ENCODE measurements around the gene KIAA0753.

KIAA0753 gene

GRCh38 chr17:6654841-6655731 lies 14.6 kb upstream of the KIAA0753 start:
- TF ChIP-seq, protein P1, sequence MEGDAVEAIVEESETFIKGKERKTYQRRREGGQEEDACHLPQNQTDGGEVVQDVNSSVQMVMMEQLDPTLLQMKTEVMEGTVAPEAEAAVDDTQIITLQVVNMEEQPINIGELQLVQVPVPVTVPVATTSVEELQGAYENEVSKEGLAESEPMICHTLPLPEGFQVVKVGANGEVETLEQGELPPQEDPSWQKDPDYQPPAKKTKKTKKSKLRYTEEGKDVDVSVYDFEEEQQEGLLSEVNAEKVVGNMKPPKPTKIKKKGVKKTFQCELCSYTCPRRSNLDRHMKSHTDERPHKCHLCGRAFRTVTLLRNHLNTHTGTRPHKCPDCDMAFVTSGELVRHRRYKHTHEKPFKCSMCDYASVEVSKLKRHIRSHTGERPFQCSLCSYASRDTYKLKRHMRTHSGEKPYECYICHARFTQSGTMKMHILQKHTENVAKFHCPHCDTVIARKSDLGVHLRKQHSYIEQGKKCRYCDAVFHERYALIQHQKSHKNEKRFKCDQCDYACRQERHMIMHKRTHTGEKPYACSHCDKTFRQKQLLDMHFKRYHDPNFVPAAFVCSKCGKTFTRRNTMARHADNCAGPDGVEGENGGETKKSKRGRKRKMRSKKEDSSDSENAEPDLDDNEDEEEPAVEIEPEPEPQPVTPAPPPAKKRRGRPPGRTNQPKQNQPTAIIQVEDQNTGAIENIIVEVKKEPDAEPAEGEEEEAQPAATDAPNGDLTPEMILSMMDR (IDR thresholded peaks at IDR 0.05; ENCODE audit: extremely low read depth, insufficient read depth, missing control alignments): no peak
- in situ Hi-C loops (cut with MboI; ENCODE audit: low pct_unique_long_range_greater_than_20kb, low sequenced_read_pairs, unreplicated experiment): loop anchor here (25.0 kb wide), 1 partner anchor 182 kb away; the partner anchor contains the start of gene TEKT1

GRCh38 chr17:6651919-6652452 lies 11.5 kb upstream of the KIAA0753 start:
- in situ Hi-C loops (cut with MboI; ENCODE audit: low pct_unique_long_range_greater_than_20kb, low sequenced_read_pairs, unreplicated experiment): loop anchor here (25.0 kb wide), 1 partner anchor 185 kb away; the partner anchor contains the start of gene TEKT1
- TF ChIP-seq, protein P1 (IDR thresholded peaks at IDR 0.05; ENCODE audit: extremely low read depth, insufficient read depth, missing control alignments): no peak
- peak; percentile 47 for DNase-seq (ENCODE audit: low spot score)

More at GRCh38 chr17:6654841-6655731, 14.6 kb upstream of the KIAA0753 start:
- no peak for DNase-seq (ENCODE audit: low spot score)

GRCh38 chr17:6651354-6651918 lies 10.9 kb upstream of the KIAA0753 start, which contains the start of the genes C17orf100 and MED31:
Gene C17orf100, plus strand, starts transcription at chr17:6651762. Its CDS starts 152 bp downstream, at chr17:6651914.
Gene MED31, minus strand, starts transcription at chr17:6651605. Its CDS starts 77 bp downstream, at chr17:6651528.
- DNase-seq (ENCODE audit: low spot score): peak; percentile 96
- TF ChIP-seq, protein P1 (IDR thresholded peaks at IDR 0.05; ENCODE audit: extremely low read depth, insufficient read depth, missing control alignments): no peak
- in situ Hi-C loops (cut with MboI; ENCODE audit: low pct_unique_long_range_greater_than_20kb, low sequenced_read_pairs, unreplicated experiment): loop anchor here (25.0 kb wide), 1 partner anchor 186 kb away; the partner anchor contains the start of gene TEKT1

DNA sequence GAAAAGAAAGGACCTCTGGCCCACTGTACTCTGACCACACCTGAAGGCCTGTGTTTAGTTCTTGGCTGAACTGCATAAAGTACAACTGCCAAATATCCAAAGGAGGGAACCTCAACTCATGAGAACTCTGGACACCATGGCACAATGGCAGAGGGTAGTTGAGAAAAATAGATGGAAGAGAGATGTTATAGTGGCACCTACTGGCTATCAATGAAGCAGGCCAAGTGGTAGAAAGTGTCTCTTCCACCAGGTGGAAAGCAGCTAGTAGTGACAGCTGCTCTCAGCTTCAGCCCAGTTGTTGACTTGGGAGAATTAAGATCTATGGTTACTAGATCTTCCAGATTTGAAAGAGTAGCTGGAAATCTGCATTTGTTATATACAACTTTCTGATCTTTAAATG lies 7.7 kb upstream of the KIAA0753 start:
- TF ChIP-seq, protein P1 (IDR thresholded peaks at IDR 0.05; ENCODE audit: extremely low read depth, insufficient read depth, missing control alignments): peak; percentile 35
- DNase-seq (ENCODE audit: low spot score): no peak
- in situ Hi-C loops (cut with MboI; ENCODE audit: low pct_unique_long_range_greater_than_20kb, low sequenced_read_pairs, unreplicated experiment): no loop called here

DNA sequence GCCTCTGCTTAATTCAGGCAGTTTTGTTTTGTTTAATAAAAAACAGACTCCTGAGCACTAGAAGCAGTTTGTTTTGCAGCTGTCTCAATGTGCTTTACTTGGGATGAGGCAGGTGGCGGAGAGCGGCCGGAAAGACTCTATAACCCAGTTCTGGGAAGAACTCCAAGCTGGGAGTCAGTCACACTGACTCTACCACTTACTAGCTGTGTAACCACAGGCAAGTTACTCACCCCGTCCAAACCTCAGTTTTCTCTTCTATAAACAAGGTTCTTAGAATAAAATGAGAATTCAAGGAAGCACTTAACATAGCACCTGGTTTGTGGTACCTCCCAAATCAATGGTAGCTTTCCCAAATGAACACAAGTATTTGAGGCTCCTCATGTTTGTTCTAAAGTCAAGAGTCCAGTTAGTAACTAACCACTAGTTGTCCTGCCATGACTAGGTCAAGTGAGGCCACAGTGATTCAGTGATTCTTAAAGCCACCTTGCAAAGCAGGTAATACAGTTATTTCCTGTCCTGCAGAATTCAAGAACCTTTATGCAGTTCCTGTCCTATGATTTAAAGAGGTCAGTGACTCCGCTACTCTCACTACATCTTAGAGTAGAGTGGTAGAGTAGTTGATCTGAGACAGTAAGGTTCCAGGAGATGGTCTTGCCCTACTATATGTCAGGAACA lies 3.1 kb upstream of the KIAA0753 start:
- in situ Hi-C loops (cut with MboI; ENCODE audit: low pct_unique_long_range_greater_than_20kb, low sequenced_read_pairs, unreplicated experiment): no loop called here
- DNase-seq (ENCODE audit: low spot score): no peak
- TF ChIP-seq, protein P1 (IDR thresholded peaks at IDR 0.05; ENCODE audit: extremely low read depth, insufficient read depth, missing control alignments): no peak

DNA sequence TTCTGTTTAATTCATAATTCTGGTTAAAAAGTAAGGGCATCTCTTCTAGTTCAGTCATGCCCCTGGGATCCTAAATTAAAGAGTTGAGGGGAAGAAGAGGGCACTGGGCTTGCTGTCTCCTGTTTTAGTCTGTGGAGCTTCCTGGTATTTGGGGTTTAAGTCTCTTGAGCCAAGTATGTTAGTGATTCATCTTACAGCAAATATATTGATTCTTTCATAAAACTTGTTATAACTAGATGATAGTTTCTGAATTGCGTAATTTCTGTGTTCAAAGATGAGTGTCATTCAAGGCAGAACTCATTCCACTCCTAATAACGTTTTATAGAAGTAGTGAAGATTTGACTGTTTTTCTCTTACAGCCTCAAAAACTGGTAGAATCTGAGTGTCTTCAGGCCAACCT lies 2.1 kb upstream of the KIAA0753 start:
- TF ChIP-seq, protein P1 (IDR thresholded peaks at IDR 0.05; ENCODE audit: extremely low read depth, insufficient read depth, missing control alignments): no peak
- in situ Hi-C loops (cut with MboI; ENCODE audit: low pct_unique_long_range_greater_than_20kb, low sequenced_read_pairs, unreplicated experiment): no loop called here
- DNase-seq (ENCODE audit: low spot score): no peak
